SH-SY5Y (cell line): ENCODE measurements around the gene NMRK1.

Experiments used
- GATA2 ChIP-seq: IDR thresholded peaks from 2 replicates; pipeline ENCODE4 v1.6.1; 2011; ENCODE audit warnings: mild to moderate bottlenecking, low read depth, low read length
- GATA3 ChIP-seq: IDR thresholded peaks from 2 replicates; pipeline ENCODE4 v1.6.1; 2011; ENCODE audit warnings: low read depth, mild to moderate bottlenecking, low read length, moderate library complexity

NMRK1 gene

DNA sequence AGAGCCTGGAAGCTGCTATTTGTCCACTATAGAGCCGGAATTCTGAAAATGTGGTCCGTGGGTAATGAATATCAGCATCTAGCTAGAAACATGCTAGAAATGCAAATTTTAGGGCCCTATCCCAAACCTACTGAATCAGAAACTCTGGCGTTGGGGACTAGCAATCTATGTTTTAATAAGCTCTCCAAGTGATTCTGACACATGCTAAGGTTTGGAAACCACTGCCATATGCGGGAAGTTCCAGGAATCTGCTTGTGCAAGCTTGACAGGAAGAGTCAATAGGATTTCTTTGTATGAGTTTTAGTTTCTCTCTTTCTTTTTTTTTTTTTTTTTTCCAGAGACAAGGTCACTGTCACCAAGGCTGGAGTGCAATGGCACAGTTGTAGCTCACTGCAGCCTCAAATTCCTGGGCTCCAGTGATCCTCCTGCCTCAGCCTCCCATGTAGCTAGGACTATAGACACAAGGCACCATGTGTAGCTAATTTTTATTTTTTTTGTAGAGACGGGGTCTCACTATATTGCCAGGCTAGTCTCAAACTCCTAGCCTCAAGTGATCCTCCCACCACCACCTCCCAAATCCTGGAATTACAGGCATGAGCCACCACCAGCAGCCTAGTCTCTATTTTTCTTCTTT, 33.5 kb downstream of the NMRK1 start:
- no peak for TF ChIP-seq GATA2
- no peak for TF ChIP-seq GATA3

DNA sequence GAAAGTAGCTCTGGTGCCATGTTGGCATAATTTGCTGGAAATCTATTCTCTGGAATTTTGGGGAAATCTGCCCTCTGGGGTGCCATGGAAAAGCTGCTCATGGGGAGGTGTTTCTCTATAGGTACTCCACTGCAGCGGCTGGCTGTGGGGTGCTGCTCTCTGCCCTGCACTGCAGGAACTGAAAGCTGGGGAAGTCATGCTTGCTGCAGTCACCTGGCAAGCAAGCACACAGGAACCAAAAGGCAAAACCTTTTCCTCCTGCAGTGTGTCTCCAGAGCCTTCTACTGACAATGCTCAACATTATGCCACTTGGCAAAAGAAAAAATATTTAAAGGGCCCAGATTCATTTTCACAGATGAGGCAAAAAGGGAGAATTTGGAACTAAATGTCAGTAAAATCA, 34.1 kb downstream of the NMRK1 start:
- no peak for TF ChIP-seq GATA3
- TF ChIP-seq GATA2: no peak

DNA sequence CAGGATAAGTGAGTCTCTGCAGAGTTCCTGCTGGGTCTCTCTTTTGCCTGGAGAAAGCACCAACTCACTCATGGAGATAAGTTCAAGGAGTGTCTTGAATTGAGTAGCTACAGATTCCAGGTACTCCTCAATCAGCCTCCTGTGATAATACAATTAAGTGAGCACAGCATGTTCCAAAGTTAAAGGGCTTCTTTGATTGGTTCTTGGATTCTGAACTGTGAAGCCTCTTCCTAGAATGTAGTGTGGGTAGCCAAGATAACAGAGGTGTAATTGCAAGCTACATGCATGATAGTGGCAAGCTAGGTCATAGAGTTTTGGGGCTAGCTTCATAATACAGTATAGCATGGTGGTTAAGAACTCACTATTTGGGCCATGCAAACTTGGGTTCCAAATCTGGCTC, 36.7 kb downstream of the NMRK1 start:
- TF ChIP-seq GATA3 (no peak), GATA2 (no peak)

DNA sequence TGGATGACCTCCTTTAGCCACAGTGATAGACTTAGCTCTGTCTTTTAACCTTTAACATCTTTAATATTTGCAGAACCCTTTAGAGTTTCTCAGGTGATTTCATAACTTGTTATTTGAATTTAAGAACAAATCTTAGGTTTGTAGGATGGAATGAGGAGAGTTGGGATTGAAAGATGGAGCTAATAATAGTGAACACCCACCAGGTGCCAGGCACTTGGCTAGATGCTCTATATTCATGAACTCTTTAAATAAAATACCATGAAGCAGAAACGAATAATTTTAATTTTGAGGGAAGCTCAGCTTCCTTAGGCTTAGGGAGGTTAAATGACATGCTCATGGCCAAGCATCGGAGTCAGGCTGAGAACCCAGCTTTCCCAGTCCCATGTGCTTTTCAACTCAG, 40.4 kb downstream of the NMRK1 start:
- TF ChIP-seq GATA2 (no peak), GATA3 (no peak)

DNA sequence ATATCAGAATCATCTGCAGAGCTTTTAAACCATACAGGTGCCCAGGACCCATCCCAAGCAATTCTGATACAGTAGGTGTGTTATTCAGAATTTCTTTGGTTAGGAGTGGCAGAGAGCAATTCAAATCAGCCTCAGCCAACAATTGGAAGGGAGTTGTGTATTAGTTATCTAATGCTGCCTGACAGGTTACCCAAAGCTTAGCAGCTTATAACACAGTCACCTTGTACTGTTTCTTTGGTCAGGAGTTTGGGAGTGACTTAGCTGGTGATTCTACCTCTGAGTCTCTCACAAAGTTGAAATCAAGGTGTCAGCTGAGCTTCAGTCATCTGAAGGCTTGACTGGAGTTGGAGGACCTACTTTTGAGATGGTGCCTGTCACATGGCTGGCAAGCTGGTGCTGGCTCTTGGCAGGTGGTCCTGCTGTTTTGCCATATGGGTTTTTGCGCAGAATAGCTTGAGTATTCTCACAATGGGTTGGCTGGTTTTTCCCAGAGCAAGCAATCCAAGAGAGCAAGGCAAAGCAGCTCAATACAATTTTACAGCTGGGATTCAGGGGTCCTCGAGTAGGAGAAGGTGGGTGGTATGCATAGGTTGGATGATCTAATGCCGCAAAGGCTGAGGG, 41.1 kb downstream of the NMRK1 start:
- TF ChIP-seq GATA3: no peak
- no peak for TF ChIP-seq GATA2

DNA sequence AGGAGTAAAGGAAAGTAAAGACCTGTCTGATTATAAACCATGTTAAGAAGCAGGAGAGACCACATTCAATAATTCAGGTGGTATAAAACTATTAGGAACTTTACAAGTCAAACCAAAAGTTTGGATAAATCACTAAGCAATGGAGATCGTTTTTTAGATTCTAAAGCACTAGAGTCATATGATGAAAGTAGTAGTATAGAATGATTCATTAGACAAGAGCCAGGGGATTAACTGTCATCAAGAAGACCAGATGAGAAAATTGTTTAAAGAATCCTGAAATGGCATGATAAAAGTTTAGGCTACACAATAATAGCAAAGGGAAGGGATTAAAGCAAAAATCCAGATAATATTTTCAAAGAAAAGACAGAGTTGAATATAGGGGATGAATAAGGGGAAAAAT, 46.9 kb downstream of the NMRK1 start:
- no peak for TF ChIP-seq GATA2
- no peak for TF ChIP-seq GATA3

DNA sequence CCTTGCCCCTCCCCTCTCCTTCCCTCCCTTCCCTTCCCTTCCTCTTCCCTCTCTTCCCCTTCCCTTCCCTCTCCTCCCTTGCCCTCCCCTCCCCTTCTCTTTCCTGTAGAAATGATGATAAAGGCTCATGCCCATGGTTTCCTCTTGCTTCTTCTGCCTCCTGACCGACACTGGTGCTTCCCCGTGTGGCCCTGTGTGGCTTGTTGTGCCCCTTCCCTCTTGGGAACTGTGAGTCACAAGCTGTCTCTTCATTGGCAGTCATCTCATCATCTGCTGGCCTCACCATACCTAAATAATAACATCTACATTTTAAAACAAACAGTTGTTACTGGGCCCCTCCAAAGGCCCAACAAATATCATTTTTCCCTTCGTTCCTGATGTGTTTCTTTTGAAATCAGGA, 48.2 kb downstream of the NMRK1 start:
- TF ChIP-seq GATA2 (no peak), GATA3 (no peak)

DNA sequence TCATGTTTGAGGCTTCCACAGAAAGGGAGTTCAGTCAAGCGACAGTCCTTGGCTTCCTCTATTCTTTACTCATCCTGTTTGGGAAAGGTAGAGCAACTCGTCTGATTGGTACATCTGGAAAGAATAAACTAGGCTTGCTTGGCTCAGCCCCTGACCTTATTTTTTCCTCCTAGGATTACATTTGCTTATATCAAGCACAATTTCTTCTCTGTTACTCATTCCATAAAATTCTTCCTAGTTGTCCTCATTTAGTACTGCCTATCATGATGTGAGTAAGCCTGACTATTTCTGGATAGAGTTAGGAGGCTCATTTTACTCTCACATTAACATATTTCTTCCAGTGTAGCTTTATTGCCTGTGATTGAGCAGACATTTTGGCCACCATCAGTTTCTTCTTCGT, 48.9 kb downstream of the NMRK1 start:
- TF ChIP-seq GATA3 (no peak), GATA2 (no peak)

DNA sequence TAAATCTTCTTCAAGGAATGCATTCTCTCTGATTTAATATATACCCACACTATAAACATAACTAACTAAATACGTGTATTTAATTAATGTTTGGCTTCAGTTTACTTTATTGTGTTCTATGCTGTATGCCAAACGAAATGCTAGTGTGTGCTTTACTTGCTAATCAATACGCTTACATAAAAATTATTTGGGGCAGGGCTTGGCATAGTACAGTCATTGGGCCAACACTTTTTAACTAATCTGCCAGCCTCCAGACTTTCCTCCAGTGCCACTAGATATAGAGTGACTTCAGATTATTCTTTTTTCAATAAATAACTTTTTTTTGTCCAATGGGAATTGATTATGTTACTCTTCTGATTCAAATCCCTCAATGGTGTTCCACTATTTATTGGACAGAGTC, 51.2 kb downstream of the NMRK1 start:
- TF ChIP-seq GATA2 (no peak), GATA3 (no peak)

DNA sequence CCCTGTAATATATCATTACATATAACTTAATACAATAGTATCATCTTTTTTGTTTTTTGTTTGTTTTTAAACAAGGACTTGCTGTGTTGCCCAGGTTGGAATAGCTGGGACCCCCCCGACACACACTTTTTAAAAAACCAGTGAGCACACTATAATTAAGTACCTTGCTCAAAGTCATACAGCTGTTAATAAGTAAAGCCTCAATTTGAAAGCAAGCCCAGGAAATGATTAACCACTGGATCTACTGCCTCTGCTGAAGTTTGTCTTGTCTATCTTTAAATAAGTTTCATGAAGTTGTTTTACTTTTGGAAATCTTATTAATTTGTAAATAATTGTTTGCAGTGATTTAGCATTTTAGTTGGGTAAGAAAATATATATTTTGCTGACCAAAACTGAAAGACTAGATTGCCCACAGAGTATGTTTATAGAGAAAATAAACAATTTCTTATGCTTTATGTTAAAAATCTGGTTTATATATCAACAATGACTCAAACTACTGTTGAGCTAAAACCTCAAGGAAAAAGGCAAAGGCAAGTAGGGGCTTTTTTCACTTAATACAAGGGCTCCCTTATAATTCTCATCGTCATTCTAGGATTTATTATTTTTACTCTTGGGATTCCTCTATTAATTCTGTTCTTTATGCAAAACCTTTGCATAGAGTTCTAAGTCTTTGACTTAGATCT, 54.0 kb downstream of the NMRK1 start:
- TF ChIP-seq GATA2 (no peak), GATA3 (no peak)

DNA sequence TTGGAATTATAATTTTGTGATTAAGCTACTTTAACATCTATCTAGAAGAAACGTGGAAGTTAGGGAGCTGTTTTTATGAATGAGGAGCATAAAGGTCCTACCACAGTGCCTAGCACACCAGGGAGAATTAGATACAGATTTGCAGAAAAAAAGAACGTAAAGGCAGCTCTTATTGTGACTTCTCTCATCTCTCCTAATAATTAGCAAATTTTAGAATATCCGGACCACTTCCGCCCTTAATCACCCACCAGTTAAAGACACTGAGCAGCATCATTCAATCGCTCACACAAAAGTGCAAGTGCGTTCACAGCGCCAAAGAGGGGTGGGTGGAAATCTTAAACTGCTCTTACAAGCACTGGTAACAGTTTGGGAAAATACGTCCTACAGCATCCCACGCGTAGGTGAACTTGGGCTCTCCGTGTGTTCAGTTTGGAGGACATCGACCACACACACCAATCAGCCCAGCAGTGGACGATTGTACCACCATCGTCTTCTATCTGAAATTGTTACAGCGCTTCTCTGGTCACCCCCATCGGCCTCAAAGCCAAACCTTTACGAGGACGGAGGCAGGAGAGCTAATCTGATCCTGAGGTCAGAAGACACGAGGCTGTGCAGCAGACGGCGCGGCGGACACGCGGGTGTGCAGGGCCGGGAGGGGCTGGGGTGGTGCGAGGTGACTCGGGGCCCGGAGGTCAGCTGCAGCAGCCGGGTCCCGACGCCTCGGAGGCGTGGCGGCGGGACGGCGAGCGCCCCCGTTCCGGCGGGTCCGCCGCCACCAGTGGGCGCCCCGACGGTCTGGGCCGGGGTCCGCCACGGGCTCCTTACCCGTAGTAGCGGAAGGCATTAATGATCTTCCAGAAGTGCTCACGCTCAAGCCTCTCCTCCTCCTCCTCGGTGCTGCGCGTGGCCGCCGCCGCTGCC, 60.5 kb downstream of the NMRK1 start:
- TF ChIP-seq GATA3 (no peak), GATA2 (no peak)

DNA sequence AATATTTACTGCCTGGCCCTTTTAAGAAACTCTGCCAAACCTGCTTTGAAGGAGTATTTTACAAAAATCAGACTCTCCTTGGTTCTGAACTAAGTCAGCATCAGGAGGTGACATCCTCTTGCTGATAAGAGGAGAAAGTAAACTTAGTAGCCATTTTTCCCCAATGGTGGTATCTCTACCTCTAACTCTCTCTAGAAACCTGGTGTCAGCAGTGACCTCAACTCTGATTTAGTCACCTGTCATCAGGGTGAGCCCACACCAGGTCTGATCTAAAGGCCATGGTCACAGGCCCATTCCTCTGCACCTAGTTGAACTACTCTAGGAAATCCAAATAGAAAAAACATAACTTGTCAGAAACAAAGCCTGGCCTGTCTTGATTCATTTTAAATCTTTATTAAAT, 64.1 kb downstream of the NMRK1 start:
- no peak for TF ChIP-seq GATA2

DNA sequence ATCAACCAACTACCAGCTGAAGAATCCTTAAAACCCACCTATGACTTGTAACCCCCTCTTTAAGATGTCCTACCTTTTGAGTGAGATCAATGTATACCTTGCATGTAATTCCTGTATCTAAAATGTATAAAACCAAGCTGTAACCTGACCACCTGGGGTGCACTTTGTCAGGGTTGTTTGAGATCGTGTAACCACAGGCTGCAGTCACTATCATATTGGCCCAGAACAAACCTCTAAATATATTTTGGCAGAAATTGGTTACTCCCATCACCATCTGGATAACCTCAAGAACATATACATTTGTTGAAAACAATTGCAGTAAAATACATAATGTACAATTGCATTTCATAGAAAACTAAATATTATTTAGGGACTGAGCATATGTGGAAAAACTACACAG, 68.3 kb downstream of the NMRK1 start:
- TF ChIP-seq GATA2 (no peak), GATA3 (no peak)

DNA sequence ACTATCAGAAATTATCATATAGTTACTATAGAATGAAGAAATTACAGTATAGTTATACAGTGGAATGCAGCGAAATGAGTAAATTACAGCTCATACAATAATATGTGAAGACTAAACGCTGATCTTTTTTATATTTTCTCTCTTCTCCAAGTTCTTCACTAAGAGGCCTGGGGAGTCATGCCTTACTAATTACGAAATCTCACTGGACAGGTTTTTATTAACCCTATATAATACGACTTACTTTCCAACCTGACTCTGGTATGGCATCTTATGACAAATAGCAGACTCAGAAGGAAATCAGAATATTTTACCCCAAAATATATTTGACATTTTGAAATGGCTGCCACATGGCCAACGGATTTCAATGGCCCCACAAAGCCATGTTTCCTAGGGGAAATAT, 68.9 kb downstream of the NMRK1 start:
- TF ChIP-seq GATA3 (no peak), GATA2 (no peak)
